Uterus (tissue), 2 donors: Measurements from ENCODE around the gene CAMTA1.

ENCODE experiments used
- POLR2A ChIP-seq, 2 donors: fragments of 450-650 bp; IDR thresholded peaks; one replicate each; pipeline ENCODE4 v1.6.1; 2016; ENCODE audit warnings: antibody characterized with exemption in 2 of 2, mild to moderate bottlenecking in 1 of 2, moderate library complexity in 1 of 2
- TF ChIP-seq, protein P1 (sequence below), 4 experiments: fragments of 200-600 bp in 2 of 4; fragments of 450-650 bp in 2 of 4; sonication (generic) in 2 of 4; IDR thresholded peaks; one replicate each; pipeline ENCODE4 v1.5.1; 2016 to 2019; ENCODE audit warnings: antibody characterized with exemption in 4 of 4, mild to moderate bottlenecking in 2 of 4, moderate library complexity in 1 of 4

DNA sequence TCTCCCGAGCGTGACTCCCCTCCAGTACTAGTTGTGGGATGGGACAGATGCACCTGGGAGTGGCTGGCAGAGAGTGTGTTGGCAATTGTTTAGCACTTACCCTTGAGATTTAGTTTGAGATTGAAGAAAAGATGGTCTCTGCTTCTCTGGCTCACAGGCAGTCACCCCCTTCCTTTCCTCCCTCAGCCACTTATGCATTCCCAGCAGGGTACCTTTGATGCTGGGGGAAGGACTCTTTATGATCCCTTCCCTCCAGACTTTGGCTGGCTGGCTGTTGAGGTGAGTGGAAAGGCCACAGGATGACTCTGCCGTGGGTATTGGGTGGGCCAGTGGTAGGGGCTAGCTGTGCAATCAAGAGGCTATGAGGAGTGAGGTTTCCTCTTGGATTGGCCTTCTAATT is 236.8 kb downstream of the CAMTA1 start:
- TF ChIP-seq POLR2A (IDR thresholded peaks at IDR 0.05), result no peak
- TF ChIP-seq, protein P1, sequence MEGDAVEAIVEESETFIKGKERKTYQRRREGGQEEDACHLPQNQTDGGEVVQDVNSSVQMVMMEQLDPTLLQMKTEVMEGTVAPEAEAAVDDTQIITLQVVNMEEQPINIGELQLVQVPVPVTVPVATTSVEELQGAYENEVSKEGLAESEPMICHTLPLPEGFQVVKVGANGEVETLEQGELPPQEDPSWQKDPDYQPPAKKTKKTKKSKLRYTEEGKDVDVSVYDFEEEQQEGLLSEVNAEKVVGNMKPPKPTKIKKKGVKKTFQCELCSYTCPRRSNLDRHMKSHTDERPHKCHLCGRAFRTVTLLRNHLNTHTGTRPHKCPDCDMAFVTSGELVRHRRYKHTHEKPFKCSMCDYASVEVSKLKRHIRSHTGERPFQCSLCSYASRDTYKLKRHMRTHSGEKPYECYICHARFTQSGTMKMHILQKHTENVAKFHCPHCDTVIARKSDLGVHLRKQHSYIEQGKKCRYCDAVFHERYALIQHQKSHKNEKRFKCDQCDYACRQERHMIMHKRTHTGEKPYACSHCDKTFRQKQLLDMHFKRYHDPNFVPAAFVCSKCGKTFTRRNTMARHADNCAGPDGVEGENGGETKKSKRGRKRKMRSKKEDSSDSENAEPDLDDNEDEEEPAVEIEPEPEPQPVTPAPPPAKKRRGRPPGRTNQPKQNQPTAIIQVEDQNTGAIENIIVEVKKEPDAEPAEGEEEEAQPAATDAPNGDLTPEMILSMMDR (IDR thresholded peaks at IDR 0.05), result no peak
